Breast epithelium (tissue), 3 donors: ENCODE data around the gene PTPN3.
A peak's percentile ranks its signal among the peaks of the same experiment; 100 is the strongest.

Experiments used
- CTCF ChIP-seq, 3 donors: fragments of 450-650 bp; IDR thresholded peaks; one replicate each; pipeline ENCODE4 v1.5.1; 2016 to 2017; ENCODE audit warnings: antibody characterized with exemption in 3 of 3, mild to moderate bottlenecking in 3 of 3, moderate library complexity in 3 of 3
- POLR2AphosphoS5 ChIP-seq, 3 donors: sonication (generic); formaldehyde crosslinking; IDR thresholded peaks; one replicate each; pipeline ENCODE4 v1.6.1; 2017; ENCODE audit warnings: antibody characterized with exemption in 3 of 3

GRCh38 chr9:109401169-109401989, 96.7 kb downstream of the PTPN3 start:
- TF ChIP-seq CTCF (IDR thresholded peaks at IDR 0.05) (peak; percentile 41 to 73 (median 57)), POLR2AphosphoS5 (IDR thresholded peaks at IDR 0.05) (no peak)
